ENCODE measurements around the gene MKLN1.

GRCh38 chr7:131493581-131493980, 165.9 kb downstream of the MKLN1 start:
- TF ChIP-seq CREB1 (IDR thresholded peaks at IDR 0.05; ENCODE audit: low read depth), result no peak
- TF ChIP-seq TAF1 (IDR thresholded peaks at IDR 0.05; ENCODE audit: borderline replicate concordance, low read depth, low read length), result no peak
- no peak for TF ChIP-seq ZNF274 (IDR thresholded peaks at IDR 0.05; ENCODE audit: insufficient read depth, insufficient read length)
- TF ChIP-seq NRF1 (conservative IDR thresholded peaks at IDR 0.05; ENCODE audit: low read depth, low read length), result no peak
- no peak for TF ChIP-seq EP300 (IDR thresholded peaks at IDR 0.05; ENCODE audit: borderline replicate concordance in 1 of 2, control insufficient read depth in 1 of 2, low read depth in 2 of 2, low read length in 2 of 2)
- no peak for TF ChIP-seq BCL3 (IDR thresholded peaks at IDR 0.05; ENCODE audit: borderline replicate concordance, insufficient read depth, low read depth, low read length, poor library complexity, severe bottlenecking)

Data from GM12878 (cell line).